Type B pancreatic cell (in vitro differentiated cells): ENCODE measurements around the gene BAZ1B. TPM values are rescaled to one million over a fixed set of nuclear protein-coding genes. Genes with fewer than 3 reads are reported as not detected.

Experiments
- DNase-seq: peaks from one replicate; pipeline ENCODE4 v3.0.0; 2021; ENCODE audit warnings: mixed read lengths; ENCODE audit not compliant: unreplicated experiment; ENCODE audit errors: extremely low spot score
- H3K27ac Mint-ChIP-seq: 2 replicates; pipeline ENCODE4 v1.8.0; 2021; ENCODE audit warnings: mild to moderate bottlenecking, mixed read lengths
- H3K27me3 Mint-ChIP-seq: 2 replicates; pipeline ENCODE4 v1.8.0; 2021; ENCODE audit warnings: mixed read lengths
- H3K36me3 Mint-ChIP-seq: 2 replicates; pipeline ENCODE4 v1.8.0; 2021; ENCODE audit warnings: mixed read lengths
- H3K4me1 Mint-ChIP-seq: one replicate; pipeline ENCODE4 v1.8.0; 2021; ENCODE audit warnings: mixed read lengths; ENCODE audit not compliant: unreplicated experiment
- H3K4me3 Mint-ChIP-seq: 2 replicates; pipeline ENCODE4 v1.8.0; 2021; ENCODE audit warnings: mild to moderate bottlenecking, mixed read lengths
- H3K9me3 Mint-ChIP-seq: 2 replicates; pipeline ENCODE4 v1.8.0; 2021; ENCODE audit warnings: mixed read lengths
- CTCF ChIP-seq: fragments of 200-600 bp; sonication (generic); conservative IDR thresholded peaks from 2 replicates; pipeline ENCODE4 v1.5.0; 2021; ENCODE audit warnings: antibody characterized with exemption, mild to moderate bottlenecking
- total RNA-seq: library from RNA; stranded (reverse); gene quantifications from 2 replicates; pipeline ENCODE4 v1.2.1, GENCODE V29; 2021; ENCODE audit warnings: low replicate concordance

The BAZ1B gene
- total RNA-seq, 1 donor from 2014 or later: 86.8 TPM

GRCh38 chr7:73512018-73512780 is 9.9 kb downstream of the BAZ1B start:
- no peak for DNase-seq
- H3K9me3 Mint-ChIP-seq: no peaks in the 10 kb centered on the region
- H3K27me3 Mint-ChIP-seq: no peaks in the 10 kb centered on the region
- peaks cover 8% of the 10 kb centered on the region for H3K4me1 Mint-ChIP-seq
- H3K4me3 Mint-ChIP-seq: no peak overlapping the region
- peak overlapping the region; percentile 41 for H3K27ac Mint-ChIP-seq
- TF ChIP-seq CTCF: no peak
- H3K36me3 Mint-ChIP-seq: peaks cover 29% of the 10 kb centered on the region

- peaks cover 8% of the 10 kb centered on the region for H3K4me1 Mint-ChIP-seq
- no peak for DNase-seq
- peaks cover 29% of the 10 kb centered on the region for H3K36me3 Mint-ChIP-seq
- no peak overlapping the region for H3K27ac Mint-ChIP-seq
- no peaks in the 10 kb centered on the region for H3K9me3 Mint-ChIP-seq
- TF ChIP-seq CTCF: no peak
- H3K27me3 Mint-ChIP-seq: no peaks in the 10 kb centered on the region
- H3K4me3 Mint-ChIP-seq: no peak overlapping the region
Measured at GRCh38 chr7:73509463-73509862, 12.6 kb downstream of the BAZ1B start.

GRCh38 chr7:73507556-73507955 is 14.5 kb downstream of the BAZ1B start:
- Mint-ChIP-seq H3K27ac (no peak overlapping the region), H3K36me3 (peaks cover 38% of the 10 kb centered on the region), H3K4me3 (no peak overlapping the region), H3K4me1 (peaks cover 3% of the 10 kb centered on the region), H3K27me3 (no peaks in the 10 kb centered on the region), H3K9me3 (no peaks in the 10 kb centered on the region)
- peak; percentile 8 for DNase-seq
- TF ChIP-seq CTCF: no peak

GRCh38 chr7:73504920-73505319 is 17.2 kb downstream of the BAZ1B start:
- Mint-ChIP-seq H3K9me3 (no peaks in the 10 kb centered on the region), H3K27ac (no peak overlapping the region), H3K4me1 (no peaks in the 10 kb centered on the region), H3K27me3 (no peaks in the 10 kb centered on the region), H3K36me3 (peaks cover 35% of the 10 kb centered on the region), H3K4me3 (no peak overlapping the region)
- no peak for DNase-seq
- no peak for TF ChIP-seq CTCF

- DNase-seq: peak; percentile 8
- Mint-ChIP-seq H3K4me1 (no peaks in the 10 kb centered on the region), H3K27me3 (no peaks in the 10 kb centered on the region), H3K27ac (no peak overlapping the region), H3K9me3 (no peaks in the 10 kb centered on the region), H3K36me3 (peaks cover 41% of the 10 kb centered on the region), H3K4me3 (no peak overlapping the region)
- TF ChIP-seq CTCF: no peak
Measured at GRCh38 chr7:73504017-73504416, 18.1 kb downstream of the BAZ1B start.
